ENCODE results near the gene C2CD4C.
"Not testable (repeated sequence)": the region's sequence is repeated elsewhere in the genome, so short reads cannot be mapped to it uniquely, and the experiment has no call there.

Gene C2CD4C

DNA sequence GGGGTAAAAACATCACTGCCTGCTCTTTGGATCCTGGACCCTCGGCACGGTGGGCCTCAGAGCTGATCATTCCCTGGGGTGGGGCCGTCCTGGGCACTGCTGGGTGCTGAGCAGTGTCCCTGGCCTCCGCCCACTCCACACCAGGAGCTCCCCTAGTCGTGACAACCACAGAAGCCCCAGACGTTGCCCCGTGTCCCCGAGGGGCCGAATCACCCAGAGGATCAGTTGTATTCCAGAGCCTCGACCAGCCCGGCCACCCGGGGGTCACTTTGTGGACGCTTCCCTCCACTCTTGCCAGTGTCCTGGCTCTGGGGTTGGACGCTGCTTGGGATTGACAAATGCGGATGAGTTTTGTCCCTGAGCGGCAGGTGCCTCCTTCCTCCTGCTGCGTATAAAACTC lies 10.2 kb downstream of the C2CD4C start:
- no peak for DNase-seq

DNA sequence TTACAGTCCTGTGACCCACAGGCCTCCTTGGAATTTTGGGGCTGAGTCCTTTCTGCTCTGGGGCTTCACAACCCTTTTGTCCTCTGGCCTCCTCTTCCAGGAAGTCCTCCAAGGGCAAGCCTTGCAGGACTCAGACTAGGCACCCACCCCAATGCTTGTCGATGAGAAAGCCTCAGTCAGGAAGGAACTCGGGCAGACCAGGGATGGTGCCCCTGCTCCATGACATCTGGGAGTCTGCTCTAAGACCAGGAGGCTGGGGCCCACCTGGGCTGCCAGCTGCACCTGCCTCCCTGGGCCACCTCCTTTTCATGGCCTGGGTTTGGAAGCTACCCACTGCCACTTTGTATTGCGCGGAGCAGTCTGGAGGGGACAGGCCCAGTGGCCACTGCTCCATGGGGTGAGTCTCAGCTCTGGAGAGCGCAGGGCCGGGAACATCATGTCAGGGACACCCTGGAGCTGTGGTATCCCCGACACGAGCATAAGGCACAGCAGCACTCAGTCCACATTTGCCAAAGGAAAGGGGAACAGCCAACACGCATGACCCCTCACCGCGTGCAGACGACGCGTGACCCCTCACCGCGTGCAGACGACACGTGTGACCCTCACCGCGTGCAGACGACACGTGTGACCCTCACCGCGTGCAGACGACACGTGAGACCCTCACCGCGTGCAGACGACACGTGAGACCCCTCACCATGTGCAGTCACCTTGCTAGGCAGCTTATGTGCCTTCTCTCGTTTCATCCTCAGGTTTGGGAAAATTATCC lies 10.8 kb downstream of the C2CD4C start:
- DNase-seq: no peak

DNA sequence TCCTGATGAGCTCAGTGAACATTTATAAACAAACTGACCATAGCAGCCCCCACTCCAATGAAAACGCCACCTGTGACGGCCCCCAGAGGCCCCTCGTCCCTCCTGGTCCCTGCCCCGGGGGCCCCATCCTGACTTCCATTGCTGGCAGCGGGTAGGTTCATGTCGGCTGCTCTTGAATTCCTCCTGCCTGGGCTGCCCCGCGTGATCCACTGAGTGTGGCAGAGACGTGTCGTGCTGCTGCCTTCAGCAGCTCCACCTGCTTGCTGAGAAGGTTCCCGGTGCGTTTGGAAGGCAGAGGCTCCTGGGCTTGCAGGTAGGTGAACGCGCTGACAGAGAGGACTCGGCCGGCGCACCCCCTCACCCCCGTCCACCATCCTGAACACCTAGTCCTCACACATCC lies 11.6 kb downstream of the C2CD4C start:
- DNase-seq: no peak

DNA sequence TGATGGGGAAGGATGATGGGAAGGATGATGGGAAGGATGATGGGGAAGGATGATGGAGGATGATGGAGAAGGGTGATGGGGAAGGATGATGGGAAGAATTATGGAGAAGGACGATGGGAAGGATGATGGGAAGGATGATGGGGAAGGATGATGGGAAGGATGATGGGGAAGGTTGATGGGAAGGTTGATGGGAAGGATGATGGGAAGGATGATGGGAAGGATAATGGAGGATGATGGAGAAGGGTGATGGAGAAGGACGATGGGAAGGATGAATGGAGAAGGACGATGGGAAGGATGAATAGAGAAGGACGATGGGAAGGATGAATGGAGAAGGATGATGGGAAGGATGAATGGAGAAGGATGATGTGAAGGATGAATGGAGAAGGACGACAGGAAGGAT lies 13.5 kb downstream of the C2CD4C start:
- no peak for DNase-seq

DNA sequence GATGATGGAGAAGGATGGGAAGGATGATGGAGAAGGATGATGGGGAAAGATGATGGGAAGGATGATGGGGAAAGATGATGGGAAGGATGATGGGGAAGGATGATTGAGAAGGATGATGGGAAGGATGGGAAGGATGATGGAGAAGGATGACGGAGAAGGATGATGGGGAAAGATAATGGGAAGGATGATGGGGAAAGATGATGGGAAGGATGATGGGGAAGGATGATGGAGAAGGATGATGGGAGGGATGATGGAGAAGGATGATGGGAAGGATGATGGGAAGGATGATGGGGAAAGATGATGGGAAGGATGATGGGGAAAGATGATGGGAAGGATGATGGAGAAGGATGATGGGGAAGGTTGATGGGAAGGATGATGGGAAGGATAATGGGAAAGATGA lies 14.1 kb downstream of the C2CD4C start:
- DNase-seq: not testable (repeated sequence)

DNA sequence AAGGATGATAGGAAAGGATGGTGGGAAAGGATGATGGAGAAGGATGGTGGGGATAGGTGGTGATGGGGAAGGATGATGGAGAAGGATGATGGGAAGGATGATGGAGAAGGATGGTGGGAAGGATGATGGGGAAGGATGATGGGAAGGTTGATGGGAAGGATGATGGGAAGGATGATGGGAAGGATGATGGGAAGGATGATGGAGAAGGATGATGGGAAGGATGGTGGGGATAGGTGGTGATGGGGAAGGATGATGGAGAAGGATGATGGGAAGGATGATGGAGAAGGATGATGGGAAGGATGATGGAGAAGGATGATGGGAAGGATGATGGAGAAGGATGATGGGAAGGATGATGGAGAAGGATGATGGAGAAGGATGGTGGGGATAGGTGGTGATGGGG lies 15.4 kb downstream of the C2CD4C start:
- not testable (repeated sequence) for DNase-seq

DNA sequence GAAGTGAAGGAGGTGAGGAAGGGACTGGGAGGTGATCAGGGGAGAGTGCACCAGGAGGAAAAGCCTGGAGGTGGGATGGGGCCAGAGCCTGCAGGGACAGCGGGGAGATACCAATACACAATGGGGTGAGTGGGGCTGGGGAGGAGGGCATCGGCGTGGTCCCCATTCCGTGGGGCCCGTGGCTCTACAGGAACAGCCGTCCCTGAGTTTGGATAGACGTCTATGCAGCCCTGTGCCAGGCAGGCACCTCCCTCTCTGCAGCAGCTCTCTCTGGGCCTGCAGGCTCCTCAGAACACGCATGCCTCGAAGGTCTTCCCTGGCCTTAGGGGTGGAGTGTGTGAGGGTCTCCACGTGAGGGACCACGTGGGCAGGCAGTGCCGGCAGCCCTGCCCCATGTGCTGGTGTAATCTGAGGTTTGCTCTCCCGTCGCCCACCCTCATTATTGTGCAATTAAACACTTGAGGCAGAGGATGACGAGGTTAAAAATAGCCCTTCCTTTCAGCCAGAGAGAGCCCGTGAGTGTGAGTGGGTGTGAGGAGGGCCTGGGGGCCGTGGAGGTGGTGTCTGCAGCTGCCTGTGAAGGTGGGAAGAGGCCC lies 16.5 kb downstream of the C2CD4C start:
- DNase-seq: no peak

DNA sequence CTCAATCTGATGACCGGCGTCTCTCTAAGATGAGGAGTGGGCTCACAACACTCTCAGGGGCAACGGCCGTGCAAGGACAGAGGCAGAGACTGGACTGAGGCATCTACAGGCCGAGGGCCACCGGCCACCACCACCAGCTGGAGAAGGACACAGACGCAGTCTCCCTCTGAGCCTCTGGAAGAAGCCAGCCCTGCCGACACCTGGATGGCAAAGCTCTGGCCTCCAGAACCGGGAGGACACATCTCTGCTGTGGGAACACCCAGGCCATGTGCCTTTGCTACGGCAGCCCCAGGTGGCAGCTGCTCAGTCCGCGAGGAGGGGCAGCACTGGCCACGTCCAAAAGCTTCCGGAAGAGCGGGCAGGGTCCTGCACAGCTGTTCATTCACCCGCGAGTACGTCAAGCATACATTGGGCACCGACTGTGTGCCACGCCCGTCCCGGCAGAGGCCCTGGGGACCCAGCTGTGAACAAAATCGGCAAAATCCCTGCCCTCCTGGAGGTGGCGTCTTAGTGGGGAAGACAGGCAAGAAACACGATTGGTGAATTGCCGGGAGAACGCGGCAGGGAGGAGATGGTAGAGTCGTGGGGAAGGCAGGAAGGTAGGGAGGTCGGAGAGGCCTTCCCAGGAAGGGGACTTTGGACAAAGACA lies 17.1 kb downstream of the C2CD4C start:
- no peak for DNase-seq

DNA sequence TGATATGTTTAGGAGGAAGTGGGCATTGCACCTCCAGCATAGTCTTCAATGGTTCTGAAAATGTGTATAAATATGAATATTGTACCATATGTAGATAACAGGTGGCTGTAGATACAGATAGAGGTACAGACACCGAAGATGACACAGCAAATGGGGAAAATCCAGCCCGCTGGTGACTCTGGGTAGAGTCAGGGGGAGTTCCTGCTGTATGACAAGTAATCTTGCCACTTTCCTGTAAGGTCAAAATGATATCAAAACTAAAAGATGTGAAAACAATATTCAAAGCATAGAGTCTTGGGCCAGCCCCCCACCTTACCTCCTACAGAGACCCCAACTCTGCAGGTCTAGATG lies 17.8 kb downstream of the C2CD4C start:
- DNase-seq: no peak

DNA sequence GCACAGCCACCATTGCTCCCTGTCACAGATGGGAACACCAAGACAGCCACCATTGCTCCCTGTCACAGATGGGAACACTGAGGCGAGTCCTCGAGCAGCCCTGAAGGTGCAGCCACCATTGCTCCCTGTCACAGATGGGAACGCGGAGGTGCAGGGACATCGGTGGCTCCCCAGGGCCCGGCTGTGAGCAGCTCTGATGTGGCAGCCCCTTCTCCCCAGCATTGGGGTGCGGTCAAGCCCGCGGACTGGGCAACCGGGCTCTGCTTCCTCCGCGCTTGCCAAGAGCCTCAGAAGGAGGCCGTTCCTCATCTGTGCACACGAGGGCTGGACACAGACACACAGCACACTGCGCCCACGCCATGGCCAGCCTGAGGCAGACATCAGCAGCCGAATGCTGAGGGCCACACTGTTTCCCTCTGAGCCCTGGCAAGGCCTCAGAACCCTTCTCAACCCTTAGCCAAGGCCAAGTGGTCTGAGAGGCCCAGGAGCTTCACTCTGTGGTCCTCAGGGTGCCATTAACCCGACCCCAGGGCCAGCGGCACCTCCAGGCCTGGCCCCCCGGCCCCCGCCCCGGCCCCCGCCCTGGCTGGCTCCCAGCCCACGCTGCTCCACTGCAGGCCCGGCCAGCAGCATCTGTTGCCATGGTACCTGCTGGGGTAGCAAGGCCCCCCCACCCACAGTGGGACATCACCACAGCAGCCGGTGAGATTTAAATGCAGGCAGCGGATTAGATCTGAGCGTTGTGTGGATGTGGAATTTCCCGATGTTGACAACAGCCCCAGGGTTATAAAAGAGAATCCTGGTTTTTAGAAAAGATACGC lies 18.4 kb downstream of the C2CD4C start:
- no peak for DNase-seq

DNA sequence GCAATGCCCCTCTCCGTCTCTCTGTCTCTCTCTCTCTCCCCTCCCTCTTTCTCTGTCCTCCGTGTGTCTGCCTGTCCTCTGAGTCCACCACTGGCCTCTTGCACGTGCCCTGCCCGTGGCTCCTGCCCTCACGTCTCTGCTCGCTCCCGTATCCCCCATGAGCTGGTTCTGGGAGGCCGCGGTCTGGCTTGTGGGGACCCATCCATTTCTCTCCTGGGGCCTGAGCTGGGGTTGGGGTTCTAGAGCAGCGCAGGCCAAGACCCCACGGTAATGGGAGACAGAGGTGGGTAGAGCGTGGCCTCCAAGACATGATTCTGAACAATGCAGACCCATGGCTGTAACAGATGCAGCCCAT lies 19.0 kb downstream of the C2CD4C start:
- no peak for DNase-seq

DNA sequence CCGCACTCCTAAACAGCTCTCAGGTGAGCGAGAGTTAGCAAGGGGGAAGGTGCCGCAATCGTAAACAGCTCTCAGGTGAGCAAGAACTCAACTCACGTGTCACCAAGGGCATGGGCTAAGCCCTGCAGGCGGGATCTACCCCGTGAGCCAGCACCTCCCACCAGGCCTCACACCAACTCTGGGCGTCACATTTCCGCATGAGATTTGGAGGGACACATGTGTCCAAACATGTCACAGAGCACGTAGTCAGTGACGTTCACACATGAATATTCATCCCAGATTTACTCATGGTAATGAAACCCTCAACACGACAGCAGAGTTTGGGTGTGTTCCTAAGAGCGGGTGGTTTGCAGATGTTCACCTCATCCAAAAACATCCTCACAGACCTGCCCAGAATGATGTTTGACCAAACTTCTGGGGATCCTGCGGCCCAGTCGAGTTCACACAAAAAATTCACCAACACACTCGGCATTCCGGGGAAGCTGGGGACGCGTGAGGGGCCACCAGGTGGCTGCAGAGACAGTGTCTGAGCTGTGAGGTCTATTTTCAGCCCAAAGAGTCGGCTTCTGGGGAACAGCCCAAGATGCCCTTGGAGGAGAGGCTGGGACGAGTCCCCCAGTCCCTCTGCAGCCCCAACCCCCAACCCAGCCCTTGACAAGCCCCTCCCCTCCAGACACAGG lies 19.6 kb downstream of the C2CD4C start:
- no peak for DNase-seq

DNA sequence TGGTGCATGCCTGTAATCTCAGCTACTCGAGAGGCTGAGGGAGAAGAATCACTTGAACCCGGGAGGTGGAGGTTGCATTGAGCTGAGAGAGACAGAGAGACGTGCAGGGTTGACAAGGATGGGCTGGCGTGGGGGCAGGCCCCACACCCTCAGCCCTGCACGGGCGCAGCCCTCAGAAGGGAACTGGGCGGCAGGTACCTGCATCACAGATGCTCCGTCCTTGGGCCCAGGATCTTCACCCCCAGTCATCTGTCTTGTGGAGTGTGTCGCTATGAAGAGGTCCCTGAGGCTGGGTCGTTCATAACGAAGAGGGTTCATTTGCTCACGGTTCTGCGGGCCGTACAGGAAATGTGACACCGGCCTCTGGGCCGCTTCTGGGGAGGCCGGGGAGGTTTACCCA lies 20.3 kb downstream of the C2CD4C start:
- DNase-seq: no peak

DNA sequence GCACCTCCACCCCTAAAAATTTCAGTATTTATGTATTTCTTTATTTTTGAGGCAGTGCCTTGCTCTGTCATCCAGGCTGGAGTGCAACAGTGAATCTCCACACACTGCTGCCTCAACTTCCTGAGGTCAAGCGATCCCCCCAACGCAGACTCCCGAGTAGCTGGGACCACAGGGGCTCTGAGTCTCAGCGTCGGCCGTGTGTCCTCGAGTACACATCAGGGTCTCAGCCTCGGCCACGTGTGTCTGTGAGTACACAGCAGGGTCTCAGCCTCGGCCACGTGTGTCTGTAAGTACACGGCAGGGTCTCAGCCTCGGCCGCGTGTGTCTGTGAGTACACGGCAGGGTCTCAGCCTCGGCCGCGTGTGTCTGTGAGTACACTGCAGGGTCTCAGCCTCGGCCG lies 21.2 kb downstream of the C2CD4C start:
- no peak for DNase-seq

DNA sequence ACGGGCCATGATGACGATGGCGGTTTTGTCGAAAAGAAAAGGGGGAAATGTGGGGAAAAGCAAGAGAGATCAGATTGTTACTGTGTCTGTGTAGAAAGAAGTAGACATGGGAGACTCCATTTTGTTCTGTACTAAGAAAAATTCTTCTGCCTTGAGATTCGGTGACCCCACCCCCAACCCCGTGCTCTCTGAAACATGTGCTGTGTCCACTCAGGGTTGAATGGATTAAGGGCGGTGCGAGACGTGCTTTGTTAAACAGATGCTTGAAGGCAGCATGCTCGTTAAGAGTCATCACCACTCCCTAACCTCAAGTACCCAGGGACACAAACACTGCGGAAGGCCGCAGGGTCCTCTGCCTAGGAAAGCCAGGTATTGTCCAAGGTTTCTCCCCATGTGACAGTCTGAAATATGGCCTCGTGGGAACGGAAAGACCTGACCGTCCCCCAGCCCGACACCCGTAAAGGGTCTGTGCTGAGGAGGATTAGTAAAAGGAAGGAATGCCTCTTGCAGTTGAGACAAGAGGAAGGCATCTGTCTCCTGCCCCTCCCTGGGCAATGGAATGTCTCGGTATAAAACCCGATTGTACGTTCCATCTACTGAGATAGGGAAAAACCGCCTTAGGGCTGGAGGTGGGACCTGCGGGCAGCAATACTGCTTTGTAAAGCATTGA lies 22.2 kb downstream of the C2CD4C start:
- not testable (repeated sequence) for DNase-seq

DNA sequence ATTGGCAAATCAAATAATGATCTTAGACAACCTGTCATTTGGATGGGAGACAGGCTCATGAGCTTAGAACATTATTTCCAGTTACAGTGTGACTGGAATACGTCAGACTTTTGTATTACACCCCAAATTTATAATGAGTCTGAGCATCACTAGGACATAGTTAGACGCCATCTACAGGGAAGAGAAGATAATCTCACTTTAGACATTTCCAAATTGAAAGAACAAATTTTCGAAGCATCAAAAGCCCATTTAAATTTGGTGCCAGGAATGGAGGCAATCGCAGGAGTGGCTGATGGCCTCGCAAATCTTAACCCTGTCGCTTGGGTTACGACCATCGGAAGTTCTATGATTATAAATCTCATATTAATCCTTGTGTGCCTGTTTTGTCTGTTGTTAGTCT lies 22.8 kb downstream of the C2CD4C start:
- not testable (repeated sequence) for DNase-seq

DNA sequence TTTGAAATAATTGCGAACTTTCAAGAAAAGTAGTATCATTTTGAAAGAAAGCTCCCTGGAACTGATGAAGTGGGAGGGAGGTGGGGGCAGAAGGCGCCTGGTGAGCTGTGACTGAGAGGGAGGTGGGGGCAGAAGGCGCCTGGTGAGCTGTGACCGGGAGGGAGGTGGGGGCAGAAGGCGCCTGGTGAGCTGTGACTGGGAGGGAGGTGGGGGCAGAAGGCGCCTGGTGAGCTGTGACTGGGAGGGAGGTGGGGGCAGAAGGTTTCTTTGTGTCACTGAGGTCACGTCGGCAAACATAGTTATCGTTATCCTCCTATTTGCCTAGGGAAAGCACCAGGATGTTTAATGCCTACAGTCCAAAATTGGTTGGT lies 24.2 kb downstream of the C2CD4C start:
- DNase-seq: no peak

DNA sequence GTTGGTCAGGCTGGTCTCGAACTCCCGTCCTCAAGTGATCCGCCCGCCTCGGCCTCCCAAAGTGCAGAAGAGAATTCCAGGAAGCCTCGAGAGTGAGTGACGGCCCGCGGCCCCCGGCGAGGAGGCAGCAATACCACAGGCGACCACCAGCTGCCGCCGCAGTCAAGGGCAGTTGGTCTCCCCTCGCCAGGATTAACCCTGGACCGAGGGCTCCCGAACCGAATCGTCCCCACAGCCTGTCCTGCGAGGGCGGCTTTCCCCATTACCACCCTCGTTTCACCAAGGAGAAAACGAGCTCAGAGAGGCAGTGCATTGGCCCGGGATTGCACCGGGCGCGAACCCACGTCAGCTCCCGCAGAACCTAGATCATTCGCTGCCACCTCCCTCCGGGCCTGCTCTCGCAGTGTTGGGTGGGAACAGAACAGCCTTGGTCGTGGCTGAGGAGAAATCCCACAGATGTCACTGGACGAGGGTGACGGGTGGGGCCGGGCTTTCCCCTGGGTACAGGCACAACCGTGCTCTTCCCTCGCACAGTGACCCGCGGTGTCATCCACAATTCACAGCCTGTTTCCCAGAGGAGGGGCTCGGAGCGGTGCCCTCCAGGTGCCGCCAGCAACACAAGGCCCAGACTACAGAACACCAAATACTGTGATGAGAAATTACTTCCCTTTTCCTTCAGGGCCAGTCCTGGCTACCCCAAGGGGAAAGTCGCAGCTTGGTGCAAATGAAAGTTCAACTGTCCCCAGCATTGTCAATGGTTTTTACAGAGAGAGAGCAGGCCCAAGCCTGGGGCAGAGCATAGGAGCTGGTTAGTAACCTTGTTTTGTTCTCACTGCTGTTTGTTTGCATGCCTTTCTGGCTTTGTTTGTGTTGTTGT lies 24.8 kb downstream of the C2CD4C start:
- DNase-seq: no peak

DNA sequence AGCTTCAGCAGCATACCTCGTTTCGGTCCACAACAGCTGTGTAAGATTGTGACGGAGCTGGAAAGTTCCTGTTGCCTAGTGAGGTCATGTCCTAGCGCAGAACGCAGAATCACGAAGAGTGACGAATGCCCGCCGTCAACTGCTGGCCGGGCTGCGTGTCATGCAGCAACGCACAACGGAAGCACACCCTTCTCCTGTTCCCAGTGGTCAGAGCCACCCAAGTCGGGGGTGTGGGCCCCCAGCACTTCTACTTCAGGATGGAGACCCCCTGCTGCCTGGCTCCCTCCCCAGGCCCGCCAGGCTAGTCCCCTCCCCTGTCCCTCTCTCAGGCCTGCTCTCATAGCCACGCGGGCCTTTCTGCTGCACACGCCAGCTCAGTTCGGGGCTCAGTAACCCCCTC lies 25.9 kb downstream of the C2CD4C start:
- no peak for DNase-seq

DNA sequence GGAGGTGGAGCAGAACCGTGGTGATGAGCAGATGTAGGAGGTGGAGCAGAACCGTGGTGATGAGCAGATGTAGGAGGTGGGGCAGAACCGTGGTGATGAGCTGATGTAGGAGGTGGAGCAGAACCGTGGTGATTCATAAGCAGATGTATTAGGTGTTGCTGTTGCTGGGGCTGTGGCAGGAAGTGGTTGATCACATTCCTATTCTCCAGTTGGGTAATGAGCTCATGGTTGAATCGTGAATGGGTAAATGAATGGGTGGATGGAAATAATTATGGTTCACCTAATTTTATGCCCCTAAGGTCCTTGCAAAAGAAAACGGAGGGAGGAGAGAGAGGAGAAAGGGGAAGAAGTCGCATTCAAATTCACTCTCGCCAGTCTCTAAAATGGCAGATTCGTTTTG lies 26.4 kb downstream of the C2CD4C start:
- DNase-seq: not testable (repeated sequence)

DNA sequence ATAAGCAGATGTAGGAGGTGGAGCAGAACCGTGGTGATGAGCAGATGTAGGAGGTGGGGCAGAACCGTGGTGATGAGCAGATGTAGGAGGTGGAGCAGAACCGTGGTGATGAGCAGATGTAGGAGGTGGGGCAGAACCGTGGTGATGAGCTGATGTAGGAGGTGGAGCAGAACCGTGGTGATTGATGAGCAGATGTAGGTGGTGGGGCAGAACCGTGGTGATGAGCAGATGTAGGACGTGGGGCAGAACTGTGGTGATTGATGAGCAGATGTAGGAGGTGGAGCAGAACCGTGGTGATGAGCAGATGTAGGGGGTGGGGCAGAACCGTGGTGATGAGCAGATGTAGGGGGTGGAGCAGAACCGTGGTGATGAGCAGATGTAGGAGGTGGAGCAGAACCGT lies 27.0 kb downstream of the C2CD4C start:
- not testable (repeated sequence) for DNase-seq

Measured in femur (tissue), 1 donor.